Measurements from ENCODE around the gene RASL11B.

Gene RASL11B

GRCh38 chr4:52876069-52876468 lies 14.0 kb downstream of the RASL11B start:
- no peak for DNase-seq

GRCh38 chr4:52877036-52877435 lies 14.9 kb downstream of the RASL11B start:
- peak; percentile 14 for DNase-seq

GRCh38 chr4:52877694-52878093 lies 15.6 kb downstream of the RASL11B start:
- DNase-seq = no peak

- no peak for DNase-seq
Measured at GRCh38 chr4:52879471-52879870, 17.4 kb downstream of the RASL11B start.

- DNase-seq = no peak
Measured at GRCh38 chr4:52880994-52881393, 18.9 kb downstream of the RASL11B start.

- no peak for DNase-seq
Measured at GRCh38 chr4:52883183-52883621, 21.1 kb downstream of the RASL11B start.

GRCh38 chr4:52883707-52884669 lies 21.9 kb downstream of the RASL11B start:
- no peak for DNase-seq

- no peak for DNase-seq
Measured at GRCh38 chr4:52884994-52885393, 22.9 kb downstream of the RASL11B start.

- DNase-seq = no peak
Measured at GRCh38 chr4:52889354-52889753, 27.2 kb downstream of the RASL11B start.

GRCh38 chr4:52889778-52890520 lies 27.8 kb downstream of the RASL11B start:
- no peak for DNase-seq

GRCh38 chr4:52890521-52890791 lies 28.3 kb downstream of the RASL11B start:
- DNase-seq = no peak

- DNase-seq = no peak
Measured at GRCh38 chr4:52891743-52892142, 29.6 kb downstream of the RASL11B start.

GRCh38 chr4:52892880-52893279 lies 30.8 kb downstream of the RASL11B start:
- DNase-seq = no peak

GRCh38 chr4:52894443-52894842 lies 32.3 kb downstream of the RASL11B start:
- DNase-seq = no peak

- DNase-seq = no peak
Measured at GRCh38 chr4:52903273-52903672, 41.2 kb downstream of the RASL11B start.

- no peak for DNase-seq
Measured at GRCh38 chr4:52904421-52904820, 42.3 kb downstream of the RASL11B start.

- no peak for DNase-seq
Measured at GRCh38 chr4:52907510-52907909, 45.4 kb downstream of the RASL11B start.

GRCh38 chr4:52910115-52910514 lies 48.0 kb downstream of the RASL11B start:
- no peak for DNase-seq

- DNase-seq = peak; percentile 62
Measured at GRCh38 chr4:52911684-52912294, 49.7 kb downstream of the RASL11B start.

GRCh38 chr4:52912608-52913007 lies 50.5 kb downstream of the RASL11B start:
- DNase-seq = no peak

- DNase-seq = no peak
Measured at GRCh38 chr4:52914051-52914605, 52.0 kb downstream of the RASL11B start.

- DNase-seq = no peak
Measured at GRCh38 chr4:52915191-52915590, 53.1 kb downstream of the RASL11B start.

GRCh38 chr4:52915730-52916300 lies 53.7 kb downstream of the RASL11B start:
- DNase-seq = no peak
